GM18873 (cell line): ENCODE measurements around the gene GPANK1.

Experiments
- ATAC-seq: cut with Tn5 transposase; IDR thresholded peaks from one replicate; pipeline ENCODE4 v1.9.1; 2021; ENCODE audit warnings: mild to moderate bottlenecking, moderate library complexity, moderate number of reproducible peaks; ENCODE audit not compliant: unreplicated experiment, low FRiP score

The GPANK1 gene

DNA sequence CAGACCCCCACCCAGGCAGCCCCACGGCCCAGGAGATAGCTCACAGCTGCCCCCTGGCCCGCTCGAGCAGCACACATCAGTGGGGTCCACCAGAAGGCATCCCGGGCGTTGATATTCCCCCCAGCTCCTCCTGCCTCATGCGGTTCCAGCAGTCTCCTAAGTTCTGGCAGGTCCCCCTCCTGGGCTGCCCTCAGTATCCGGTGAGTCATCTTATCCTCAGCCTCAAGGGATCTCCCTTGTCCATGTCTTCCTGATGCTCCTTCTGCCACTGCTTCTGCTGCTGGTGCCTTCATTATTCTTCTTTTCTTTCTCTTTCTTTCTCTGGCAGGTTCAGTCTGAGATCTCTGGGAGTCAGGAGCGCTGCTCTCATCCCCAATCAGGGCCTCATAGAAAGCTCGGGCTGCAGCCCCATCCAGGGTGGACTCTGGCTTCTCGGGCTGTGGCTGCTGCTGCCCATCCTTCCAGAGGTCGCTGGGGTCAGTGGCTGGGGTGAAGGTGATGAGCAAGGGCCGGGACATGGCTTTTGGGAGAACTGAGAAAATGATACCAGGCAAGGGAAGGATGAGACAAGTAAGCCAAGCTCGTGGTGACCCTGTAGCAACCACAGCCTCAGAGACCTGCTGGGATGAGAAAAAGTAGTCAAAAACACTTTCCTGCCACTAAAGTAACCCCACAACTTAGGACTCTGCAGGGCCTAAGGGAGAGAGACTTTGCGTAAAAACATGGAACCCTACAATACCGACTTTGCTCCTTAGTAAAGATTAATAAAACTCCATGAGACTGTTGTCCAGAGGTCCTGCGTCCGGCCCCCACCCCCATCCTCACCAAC, 622 bp downstream of the GPANK1 start:
- no peak for ATAC-seq

GRCh38 chr6:31663126-31663960, 1.5 kb downstream of the GPANK1 start:
- no peak for ATAC-seq

DNA sequence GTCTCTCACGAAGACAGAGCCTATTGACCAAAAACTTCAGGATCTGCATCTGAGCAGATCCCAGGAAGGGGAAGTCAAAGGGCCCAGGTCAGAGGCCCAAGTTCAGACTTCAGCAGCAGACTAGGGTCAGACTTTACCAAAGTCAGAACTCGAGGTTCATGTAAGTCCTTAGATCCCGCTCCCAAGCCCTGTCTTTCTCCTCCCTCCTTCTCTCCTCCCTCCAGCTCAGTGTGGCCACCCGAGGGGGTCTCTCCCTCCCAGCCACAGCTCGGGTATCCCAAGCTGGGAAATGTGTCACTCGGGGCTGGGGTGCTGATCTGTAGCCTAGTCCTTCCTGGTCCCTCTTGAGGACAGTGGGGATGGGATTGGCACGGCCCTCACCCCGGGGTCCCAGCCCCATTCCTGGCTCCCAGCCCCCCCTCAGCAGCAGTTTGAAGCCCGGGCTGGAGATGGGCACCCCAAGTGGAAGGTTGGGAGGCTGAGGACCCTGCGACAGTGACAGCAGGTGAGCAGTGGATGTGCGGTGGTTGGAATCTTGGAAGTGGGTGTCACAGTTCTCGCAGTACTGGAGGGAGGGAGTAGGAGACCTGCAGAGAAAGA, 2.6 kb downstream of the GPANK1 start:
- no peak for ATAC-seq

GRCh38 chr6:31661262-31662123, 3.3 kb downstream of the GPANK1 start:
- ATAC-seq = no peak

DNA sequence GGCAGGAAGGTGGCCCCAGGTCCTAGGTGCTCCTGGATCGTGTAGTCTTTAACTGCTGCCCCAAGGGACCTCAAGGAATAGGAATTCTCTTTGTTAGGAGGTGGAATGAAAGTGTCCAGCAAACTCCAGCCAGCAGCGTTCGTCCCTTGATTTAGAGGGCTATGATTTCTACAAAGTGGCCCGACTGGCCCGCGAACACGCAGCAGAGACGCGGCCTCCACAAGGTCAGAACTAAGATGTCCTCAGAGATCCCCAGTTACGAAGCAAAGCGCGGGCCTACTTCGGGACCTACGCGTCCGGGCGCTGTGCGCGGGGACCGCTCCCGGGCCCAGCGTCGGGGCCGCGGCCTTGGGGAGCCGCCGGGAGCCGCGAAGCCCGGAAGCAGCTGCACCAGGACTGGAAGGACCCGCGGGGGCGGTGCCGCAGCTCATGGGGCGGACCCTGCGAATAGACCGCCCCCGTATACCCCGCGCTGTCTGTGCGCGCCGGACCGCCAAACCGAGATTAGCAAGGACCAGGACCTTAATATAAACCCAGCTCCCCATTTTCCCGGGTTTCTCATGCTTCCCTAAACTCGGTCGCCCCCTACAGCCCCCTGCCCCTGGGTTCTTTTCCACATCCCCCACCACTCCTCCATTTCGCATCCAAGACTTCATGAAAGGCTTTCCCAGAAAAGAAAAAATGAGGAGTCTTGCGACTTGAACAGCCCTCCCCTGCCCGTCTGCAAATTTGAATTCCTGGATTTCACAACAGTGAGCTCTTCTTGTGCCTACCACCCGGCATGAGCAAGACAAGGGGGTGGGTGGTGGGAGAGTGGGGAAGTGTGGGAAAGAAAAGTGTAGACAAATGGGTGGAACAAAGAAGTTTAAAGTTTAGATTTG, 4.2 kb downstream of the GPANK1 start, which contains the start of gene C6orf47:
Gene C6orf47 (minus strand): TSS at position 398 of the 881 bp plus-strand sequence. CDS start 831 bp downstream, outside the sequence.
- no peak for ATAC-seq

DNA sequence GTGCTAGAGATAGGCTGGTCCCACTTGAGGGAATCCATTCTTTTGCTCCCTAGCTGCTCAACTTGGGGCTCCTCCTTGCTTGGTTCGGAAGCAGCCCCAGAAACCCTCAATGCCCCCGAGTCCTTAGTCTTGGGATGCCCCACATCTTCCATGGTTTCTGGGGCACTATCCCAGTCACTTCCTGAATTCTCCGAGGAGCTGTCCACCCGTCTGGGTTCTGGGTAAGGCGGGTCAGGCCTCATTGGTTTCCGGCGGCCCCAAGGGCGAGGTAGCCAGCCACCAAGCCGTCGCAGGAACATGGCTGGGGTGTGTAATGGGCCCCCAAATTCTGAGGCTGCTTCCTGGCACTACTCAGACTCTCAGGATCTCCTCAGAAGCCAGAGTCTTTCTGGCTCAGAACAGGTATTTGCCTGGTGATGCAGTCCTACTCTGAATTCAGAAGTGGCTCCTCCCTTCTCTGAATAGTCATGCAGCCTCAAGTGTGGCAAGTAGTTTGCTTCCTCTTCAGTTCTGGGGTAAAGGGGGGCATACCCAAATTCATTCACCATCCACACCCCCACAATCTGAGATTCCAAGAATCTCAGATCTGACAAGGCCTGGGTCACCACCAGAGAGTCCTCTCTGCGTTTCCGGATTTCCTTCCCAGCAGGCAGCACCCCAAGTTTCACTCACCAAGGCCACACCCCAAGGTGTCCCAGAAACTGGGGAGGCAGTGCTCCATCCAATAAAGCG, 5.0 kb downstream of the GPANK1 start:
- ATAC-seq = no peak

DNA sequence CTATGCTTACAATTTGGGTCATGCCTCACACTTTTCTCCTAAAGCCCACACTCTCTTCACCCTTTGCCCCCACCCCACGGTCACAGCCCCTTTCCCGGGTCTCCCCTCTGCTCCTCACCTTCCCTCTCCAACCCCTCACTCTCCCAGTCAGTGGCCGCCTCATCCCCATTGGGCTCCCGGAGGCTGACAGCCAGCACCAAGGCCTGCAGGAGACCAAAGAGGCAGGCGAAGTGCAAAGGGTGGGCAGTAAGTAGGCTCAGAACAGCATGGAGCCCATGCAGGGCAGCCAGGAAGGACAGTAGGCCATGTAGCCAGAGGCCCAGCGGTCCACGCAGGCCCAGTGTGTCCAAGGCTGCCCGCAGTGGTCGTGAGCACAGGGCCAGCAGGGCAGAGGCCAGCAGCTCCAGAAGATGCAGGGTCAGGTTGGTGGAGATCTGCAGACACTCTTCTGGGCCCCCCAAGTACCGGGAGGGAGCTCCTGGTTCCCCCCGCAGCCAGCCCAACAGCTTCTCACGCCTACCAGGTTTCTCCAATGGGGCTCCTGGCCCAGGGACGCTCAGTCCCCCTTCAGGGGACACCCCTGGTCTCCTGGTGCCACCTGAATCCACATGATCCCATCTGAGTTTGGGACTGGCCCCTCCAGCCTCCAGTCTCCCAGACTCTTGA, 5.7 kb downstream of the GPANK1 start:
- no peak for ATAC-seq

GRCh38 chr6:31658158-31658688, 6.6 kb downstream of the GPANK1 start:
- no peak for ATAC-seq

GRCh38 chr6:31657406-31658157, 7.2 kb downstream of the GPANK1 start:
- no peak for ATAC-seq

DNA sequence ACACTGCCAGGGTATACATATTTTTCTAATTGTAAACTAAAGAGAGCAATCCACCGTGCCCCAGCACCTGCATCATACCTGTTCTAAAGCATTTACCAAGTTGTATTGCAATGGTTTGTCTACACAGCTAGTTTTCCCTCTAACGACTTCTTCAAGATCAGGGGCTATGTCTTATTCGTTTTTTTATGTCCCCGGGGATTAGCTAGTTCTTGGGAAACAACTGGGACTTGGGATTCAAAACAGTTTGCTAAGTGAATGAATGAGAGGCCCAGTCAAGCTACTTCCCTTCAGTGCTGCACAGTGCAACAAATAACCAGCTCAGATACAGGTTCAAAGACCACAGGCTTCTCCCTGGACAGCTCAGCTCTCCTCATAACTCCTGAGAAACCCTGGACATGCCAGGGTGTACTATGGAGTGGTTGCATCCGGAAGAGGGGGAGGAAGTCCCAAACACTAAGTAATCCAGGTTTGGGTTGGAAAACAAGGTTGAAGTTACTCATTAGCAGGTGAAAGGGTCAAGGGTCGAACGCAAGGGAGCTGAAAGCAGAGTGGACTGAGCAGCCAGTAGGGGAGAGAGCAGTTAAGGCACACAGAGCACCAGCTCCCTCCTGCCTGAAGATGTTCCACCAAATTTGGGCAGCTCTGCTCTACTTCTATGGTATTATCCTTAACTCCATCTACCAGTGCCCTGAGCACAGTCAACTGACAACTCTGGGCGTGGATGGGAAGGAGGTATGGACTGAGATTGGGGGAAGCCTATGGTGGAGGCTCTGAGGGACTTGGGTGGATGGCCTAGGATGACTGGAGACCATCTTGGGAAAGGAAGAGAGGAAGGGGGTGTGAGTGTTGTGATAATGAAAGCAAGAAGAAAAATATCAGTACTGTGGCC, 9.2 kb downstream of the GPANK1 start, which contains the start of gene APOM:
Gene APOM (plus strand): TSS at position 546 of the 889 bp plus-strand sequence. CDS start 73 bp downstream, at position 619.
- ATAC-seq = no peak

GRCh38 chr6:31654574-31655348, 10.0 kb downstream of the GPANK1 start:
- no peak for ATAC-seq

- peak; percentile 48 for ATAC-seq
Observed at GRCh38 chr6:31652925-31653724, 11.7 kb downstream of the GPANK1 start.

GRCh38 chr6:31651602-31652191, 13.1 kb downstream of the GPANK1 start:
- peak; percentile 19 for ATAC-seq

DNA sequence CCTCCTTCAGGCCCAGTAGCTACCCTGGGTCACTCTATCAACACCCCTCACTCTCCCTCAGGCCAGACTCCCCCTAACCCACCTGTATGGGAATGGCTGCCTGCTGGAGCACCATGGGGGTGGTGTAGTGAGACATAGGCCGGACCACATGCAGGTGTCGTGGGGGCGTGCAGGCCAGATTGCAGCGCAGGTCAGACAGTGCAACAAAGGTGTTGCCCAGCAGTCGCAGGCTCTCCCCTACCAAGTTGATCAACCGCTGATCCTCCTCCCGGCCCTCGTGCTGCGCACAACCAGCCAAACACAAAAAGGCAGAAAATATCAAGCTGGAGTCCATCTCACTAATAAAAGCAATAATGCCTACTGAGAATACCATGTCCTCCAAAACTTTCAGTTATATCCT, 19.5 kb downstream of the GPANK1 start:
- ATAC-seq = no peak
